ENCODE measurements around the gene IQSEC3. TPM values are rescaled to one million over a fixed set of nuclear protein-coding genes. Genes with fewer than 3 reads are reported as not detected.

The IQSEC3 gene
- total RNA-seq, 1 donor from 2014 or later, result 4.2 TPM

GRCh38 chr12:152440-152839, 85.9 kb downstream of the IQSEC3 start:
- Mint-ChIP-seq H3K27me3 (peaks cover 49% of the 10 kb centered on the region), H3K4me1 (ENCODE audit: unreplicated experiment) (no peaks in the 10 kb centered on the region)

DNA sequence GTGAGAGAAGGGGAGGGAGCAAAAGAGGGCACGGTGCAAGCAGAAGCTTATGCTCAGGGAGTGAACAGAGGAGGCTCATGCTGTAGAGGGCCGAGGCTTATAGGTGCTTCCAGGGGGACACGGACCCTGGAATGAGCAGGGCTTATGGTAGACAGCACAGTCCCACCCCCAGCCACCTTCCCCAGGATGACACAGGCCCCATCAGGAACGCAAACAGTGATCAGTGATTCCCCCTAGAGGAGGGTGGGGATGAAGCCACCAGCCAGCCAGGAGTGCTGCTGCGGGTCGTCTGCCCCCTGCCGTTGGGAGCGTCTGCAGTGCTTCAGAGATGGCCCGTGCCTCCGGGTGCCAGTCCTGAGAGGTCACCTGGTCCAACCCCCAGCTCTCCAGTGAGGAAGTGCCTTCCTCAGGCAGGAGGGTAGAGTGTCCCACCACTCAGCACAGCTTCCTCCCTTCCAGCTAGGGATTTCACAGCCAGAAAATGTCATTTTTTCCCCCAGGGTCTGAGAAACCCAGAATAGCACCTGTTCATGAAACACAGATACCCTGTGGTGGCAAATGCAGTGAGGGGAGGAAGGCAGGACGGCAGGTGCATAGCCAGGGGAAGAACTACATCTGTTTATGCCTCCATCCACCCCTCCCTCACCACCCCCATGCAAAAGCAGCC, 86.6 kb downstream of the IQSEC3 start:
- H3K27me3 Mint-ChIP-seq, result peaks cover 42% of the 10 kb centered on the region
- H3K27ac Mint-ChIP-seq, result no peak overlapping the region
- H3K36me3 Mint-ChIP-seq, result no peaks in the 10 kb centered on the region
- no peak for DNase-seq (ENCODE audit: extremely low spot score, unreplicated experiment)
- H3K4me1 Mint-ChIP-seq (ENCODE audit: unreplicated experiment), result no peaks in the 10 kb centered on the region
- H3K9me3 Mint-ChIP-seq, result no peaks in the 10 kb centered on the region
- peak; percentile 80 for TF ChIP-seq CTCF (conservative IDR thresholded peaks at IDR 0.05)
- H3K4me3 Mint-ChIP-seq, result no peak overlapping the region

More at GRCh38 chr12:152440-152839, 85.9 kb downstream of the IQSEC3 start:
- H3K4me3 Mint-ChIP-seq, result no peak overlapping the region
- no peaks in the 10 kb centered on the region for H3K36me3 Mint-ChIP-seq
- no peaks in the 10 kb centered on the region for H3K9me3 Mint-ChIP-seq
- no peak overlapping the region for H3K27ac Mint-ChIP-seq
- no peak for DNase-seq (ENCODE audit: extremely low spot score, unreplicated experiment)
- no peak for TF ChIP-seq CTCF (conservative IDR thresholded peaks at IDR 0.05)

DNA sequence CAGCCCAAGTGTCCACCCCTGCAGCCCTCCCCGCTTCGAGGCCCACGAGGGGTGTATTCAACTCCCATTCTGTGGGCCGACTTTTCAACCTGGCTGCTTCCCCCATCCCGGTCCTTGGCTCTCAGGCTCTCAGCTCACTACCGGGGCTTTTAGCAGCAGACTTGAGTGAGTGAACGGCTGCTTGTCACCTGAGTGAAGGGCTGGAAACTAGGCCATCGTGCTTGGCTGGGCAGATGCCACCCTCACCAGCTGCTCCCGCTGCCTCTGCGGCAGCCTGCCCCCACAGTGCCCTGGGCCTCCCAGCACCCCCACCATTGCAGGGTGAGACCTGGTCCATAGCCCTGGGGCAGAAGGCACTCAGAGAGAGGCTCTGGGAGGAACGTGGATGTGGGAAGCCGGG, 87.5 kb downstream of the IQSEC3 start:
- peaks cover 49% of the 10 kb centered on the region for H3K27me3 Mint-ChIP-seq
- H3K4me3 Mint-ChIP-seq, result no peak overlapping the region
- no peaks in the 10 kb centered on the region for H3K9me3 Mint-ChIP-seq
- no peak for TF ChIP-seq CTCF (conservative IDR thresholded peaks at IDR 0.05)
- H3K27ac Mint-ChIP-seq, result no peak overlapping the region
- H3K4me1 Mint-ChIP-seq (ENCODE audit: unreplicated experiment), result no peaks in the 10 kb centered on the region
- DNase-seq (ENCODE audit: extremely low spot score, unreplicated experiment), result no peak
- no peaks in the 10 kb centered on the region for H3K36me3 Mint-ChIP-seq

DNA sequence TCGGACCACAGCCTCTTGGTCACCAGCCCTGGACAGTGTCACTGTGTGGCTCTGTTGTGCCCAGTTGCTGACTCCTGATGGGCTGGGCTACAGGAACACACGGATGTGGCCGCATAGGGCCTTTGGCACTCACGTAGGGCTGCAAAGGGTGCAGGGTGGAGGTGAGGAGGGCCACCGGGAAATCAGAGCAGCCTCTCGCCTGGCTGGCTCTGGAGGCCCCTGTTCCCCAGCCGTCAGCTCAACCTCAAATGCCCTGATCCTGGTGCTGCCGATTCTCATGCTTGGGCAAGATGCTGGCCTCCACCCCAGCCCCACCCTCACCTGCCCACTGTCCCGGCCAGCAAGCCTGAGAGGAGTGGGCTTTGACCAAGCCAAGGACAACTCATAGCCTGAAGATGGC, 88.4 kb downstream of the IQSEC3 start:
- Mint-ChIP-seq H3K9me3 (no peaks in the 10 kb centered on the region), H3K4me3 (no peak overlapping the region), H3K27ac (no peak overlapping the region), H3K4me1 (ENCODE audit: unreplicated experiment) (no peaks in the 10 kb centered on the region), H3K27me3 (peaks cover 49% of the 10 kb centered on the region), H3K36me3 (no peaks in the 10 kb centered on the region)
- no peak for TF ChIP-seq CTCF (conservative IDR thresholded peaks at IDR 0.05)
- DNase-seq (ENCODE audit: extremely low spot score, unreplicated experiment), result no peak

DNA sequence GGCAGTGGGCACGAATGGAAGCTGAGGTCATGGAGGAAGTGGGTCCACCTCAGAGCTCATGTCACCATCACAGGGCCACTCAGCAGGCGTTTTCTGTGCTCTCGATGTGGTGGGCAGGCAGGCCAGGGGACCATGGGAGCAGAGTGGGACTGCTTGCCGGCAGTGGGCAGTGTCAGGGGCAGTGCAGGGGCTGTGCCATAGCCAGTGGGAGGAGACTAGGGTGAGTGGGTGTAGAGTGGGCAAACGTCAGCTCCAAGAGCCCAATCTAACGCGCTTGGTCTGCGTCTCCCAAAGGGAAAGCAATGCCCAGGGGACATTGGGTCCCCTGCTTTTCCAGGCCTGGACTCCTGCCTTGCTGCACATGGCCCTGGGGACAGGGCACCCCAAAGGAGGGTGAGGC, 89.1 kb downstream of the IQSEC3 start:
- no peak for TF ChIP-seq CTCF (conservative IDR thresholded peaks at IDR 0.05)
- Mint-ChIP-seq H3K4me1 (ENCODE audit: unreplicated experiment) (no peaks in the 10 kb centered on the region), H3K4me3 (no peak overlapping the region), H3K27ac (no peak overlapping the region), H3K27me3 (peaks cover 45% of the 10 kb centered on the region), H3K9me3 (no peaks in the 10 kb centered on the region), H3K36me3 (no peaks in the 10 kb centered on the region)
- DNase-seq (ENCODE audit: extremely low spot score, unreplicated experiment), result no peak
